MM.1S (cell line): ENCODE results near the gene DAND5.

Experiments used
- EZH2 ChIP-seq: fragments of 300-600 bp; sonication (generic); optimal IDR thresholded peaks from 2 replicates; pipeline ENCODE3; 2017; ENCODE audit warnings: low read depth, mild to moderate bottlenecking, antibody characterized with exemption, low read length, mixed read lengths
- EZH2phosphoT487 ChIP-seq: fragments of 300-600 bp; sonication (generic); IDR thresholded peaks from 2 replicates; pipeline ENCODE4 v1.6.1; 2018; ENCODE audit warnings: antibody characterized with exemption, low read length
- TF ChIP-seq, protein P1 (sequence below): fragments of 300-600 bp; sonication (generic); IDR thresholded peaks from 2 replicates; pipeline ENCODE4 v1.5.1; 2016; ENCODE audit warnings: antibody characterized with exemption, low read length, mixed read lengths

DNA sequence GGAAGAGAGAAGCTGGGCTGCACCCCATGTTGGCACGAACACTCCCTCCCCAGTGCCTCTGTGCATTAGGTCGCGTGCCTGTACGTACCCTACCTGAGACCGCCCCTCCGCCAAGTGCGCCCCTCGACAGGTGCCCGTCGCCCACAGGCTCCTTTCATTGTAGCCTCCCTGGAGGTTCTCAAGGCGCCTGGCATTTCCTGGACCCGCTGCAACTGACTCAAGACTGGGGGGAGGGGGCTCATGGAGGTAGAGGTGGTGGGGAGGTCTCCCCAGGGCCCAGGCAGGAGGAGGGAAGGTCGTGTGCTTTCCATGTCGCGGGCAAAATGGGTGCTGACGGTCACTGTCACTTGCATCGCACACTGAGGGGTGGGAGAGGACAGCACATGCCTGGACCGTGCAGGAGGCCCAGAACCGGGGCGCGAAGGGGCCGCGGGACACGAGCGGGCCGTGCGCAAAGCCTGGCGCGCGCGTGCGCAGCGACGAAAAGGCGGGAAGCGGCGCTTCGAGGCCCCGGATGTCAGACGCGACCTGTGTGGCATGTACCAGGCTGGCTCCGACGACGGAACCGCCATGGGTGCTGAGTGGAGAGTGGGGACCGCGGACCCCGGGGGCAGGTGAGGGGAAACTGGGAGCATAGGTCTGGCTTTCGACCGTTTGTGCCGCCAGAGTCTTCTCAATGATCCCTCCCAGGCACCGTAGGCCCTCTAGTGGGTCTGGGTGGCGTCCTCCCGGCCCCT lies 42.4 kb downstream of the DAND5 start:
- TF ChIP-seq EZH2 (no peak), EZH2phosphoT487 (no peak)
- TF ChIP-seq, protein P1, sequence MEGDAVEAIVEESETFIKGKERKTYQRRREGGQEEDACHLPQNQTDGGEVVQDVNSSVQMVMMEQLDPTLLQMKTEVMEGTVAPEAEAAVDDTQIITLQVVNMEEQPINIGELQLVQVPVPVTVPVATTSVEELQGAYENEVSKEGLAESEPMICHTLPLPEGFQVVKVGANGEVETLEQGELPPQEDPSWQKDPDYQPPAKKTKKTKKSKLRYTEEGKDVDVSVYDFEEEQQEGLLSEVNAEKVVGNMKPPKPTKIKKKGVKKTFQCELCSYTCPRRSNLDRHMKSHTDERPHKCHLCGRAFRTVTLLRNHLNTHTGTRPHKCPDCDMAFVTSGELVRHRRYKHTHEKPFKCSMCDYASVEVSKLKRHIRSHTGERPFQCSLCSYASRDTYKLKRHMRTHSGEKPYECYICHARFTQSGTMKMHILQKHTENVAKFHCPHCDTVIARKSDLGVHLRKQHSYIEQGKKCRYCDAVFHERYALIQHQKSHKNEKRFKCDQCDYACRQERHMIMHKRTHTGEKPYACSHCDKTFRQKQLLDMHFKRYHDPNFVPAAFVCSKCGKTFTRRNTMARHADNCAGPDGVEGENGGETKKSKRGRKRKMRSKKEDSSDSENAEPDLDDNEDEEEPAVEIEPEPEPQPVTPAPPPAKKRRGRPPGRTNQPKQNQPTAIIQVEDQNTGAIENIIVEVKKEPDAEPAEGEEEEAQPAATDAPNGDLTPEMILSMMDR: no peak
